Urinary bladder (tissue), 4 donors: ENCODE data around the gene C2CD3. TPM values are rescaled to one million over a fixed set of nuclear protein-coding genes. Genes with fewer than 3 reads are reported as not detected.

Experiments
- DNase-seq: peaks from one replicate; pipeline ENCODE4 v3.0.0-alpha.2; 2015; ENCODE audit errors: extremely low spot score
- H3K27ac ChIP-seq: one replicate; pipeline ENCODE4 v1.5.1; 2013; ENCODE audit warnings: low read depth, mild to moderate bottlenecking, moderate library complexity
- H3K36me3 ChIP-seq: one replicate; pipeline ENCODE4 v1.6.1; 2013; ENCODE audit warnings: mild to moderate bottlenecking, moderate library complexity; ENCODE audit not compliant: insufficient read depth
- H3K4me1 ChIP-seq: one replicate; pipeline ENCODE4 v1.6.1; 2013; ENCODE audit warnings: mild to moderate bottlenecking, moderate library complexity; ENCODE audit not compliant: insufficient read depth
- H3K4me3 ChIP-seq: one replicate; pipeline ENCODE4 v1.5.1; 2013; ENCODE audit warnings: low read depth, low read length
- WGBS: extraction: QIAGEN DNeasy Blood & Tissue Kit; methylation state at CpG from one replicate; pipeline ENCODE4 v1.1.7; 2013; 5-methylcytosine and 5-hydroxymethylcytosine counted together
- polyA plus RNA-seq: library from polyadenylated mRNA; stranded (reverse); fragments of 200-250 nt; gene quantifications from one replicate; pipeline ENCODE4 v1.2.3, GENCODE V29; 2013
- total RNA-seq: library from RNA; depleted of rRNA; stranded (reverse); fragments of >200 nt; gene quantifications from one replicate; pipeline ENCODE4 v1.2.3, GENCODE V29; 2014
- donor health status: healthy with polysubstance abuse.
- donor health status: healthy.

Gene C2CD3
- total and polyA plus RNA-seq, 2 donors = 9.8 to 19.5 TPM

DNA sequence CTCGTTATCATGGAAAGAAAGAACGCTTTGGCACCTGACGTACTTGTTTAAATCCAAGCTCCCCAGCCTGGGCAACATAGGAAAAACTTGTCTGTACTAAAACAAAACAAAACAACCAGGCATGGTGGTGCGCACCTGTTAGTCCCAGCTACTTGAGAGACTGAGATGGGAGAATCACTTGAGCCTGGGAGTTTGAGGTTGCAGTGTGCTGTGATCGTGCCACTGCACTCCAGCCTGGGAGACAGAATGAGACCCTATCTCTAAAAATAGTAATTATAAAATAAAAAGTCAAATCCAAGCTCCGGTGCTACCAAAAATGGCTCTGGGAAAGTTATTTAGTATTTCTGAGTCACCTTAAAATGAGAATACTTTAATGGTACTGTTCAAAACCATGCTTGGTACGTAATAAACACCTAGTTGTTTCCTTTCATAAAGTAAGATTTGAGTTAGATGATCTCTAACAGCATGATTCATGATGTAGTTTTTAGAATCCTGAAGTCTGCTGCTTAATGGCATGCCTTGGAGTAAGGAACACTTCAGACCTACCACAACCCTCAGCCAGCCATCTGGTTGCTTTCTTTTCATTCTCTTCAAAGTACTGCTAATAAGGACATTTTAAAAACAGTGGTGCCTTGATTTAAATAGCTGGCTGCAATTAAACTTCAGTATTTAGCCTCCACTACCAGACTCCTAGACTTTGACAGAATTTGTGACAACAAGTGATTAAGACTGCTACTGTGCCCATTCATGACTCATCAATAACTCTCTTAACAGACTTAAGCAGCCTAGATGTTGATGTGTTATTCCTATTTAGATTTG lies 8.6 kb upstream of the C2CD3 start:
- no peak for DNase-seq
- WGBS = 78% methylated on average over 7 of the region's 7 CpGs
- H3K27ac ChIP-seq = no peak overlapping the region
- H3K4me1 ChIP-seq = no peaks in the 10 kb centered on the region
- no peak overlapping the region for H3K4me3 ChIP-seq
- peaks cover 3% of the 10 kb centered on the region for H3K36me3 ChIP-seq

DNA sequence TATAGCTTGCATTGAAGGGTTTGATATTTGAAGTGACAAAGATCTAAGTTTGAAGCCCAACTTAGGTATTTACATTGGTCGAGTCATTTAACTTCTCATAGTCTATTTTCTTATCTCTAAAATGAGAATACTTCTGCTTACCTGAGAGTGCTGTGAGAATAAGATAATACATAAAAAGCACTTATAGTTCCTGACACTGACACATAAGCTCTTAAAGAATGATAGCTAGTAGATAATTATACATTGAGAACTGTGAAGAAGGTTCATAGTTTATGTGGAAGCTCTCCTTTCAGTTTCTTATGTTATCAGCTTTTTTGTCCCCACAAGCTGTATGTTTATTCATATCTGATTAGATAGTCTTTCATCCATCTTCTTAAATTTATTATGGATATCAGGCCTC lies 5.1 kb upstream of the C2CD3 start:
- no peak for DNase-seq
- 73% methylated on average over 1 of the region's 1 CpG for WGBS
- Histone ChIP-seq H3K4me1 (no peaks in the 10 kb centered on the region), H3K4me3 (no peak overlapping the region), H3K27ac (no peak overlapping the region), H3K36me3 (peaks cover 3% of the 10 kb centered on the region)

DNA sequence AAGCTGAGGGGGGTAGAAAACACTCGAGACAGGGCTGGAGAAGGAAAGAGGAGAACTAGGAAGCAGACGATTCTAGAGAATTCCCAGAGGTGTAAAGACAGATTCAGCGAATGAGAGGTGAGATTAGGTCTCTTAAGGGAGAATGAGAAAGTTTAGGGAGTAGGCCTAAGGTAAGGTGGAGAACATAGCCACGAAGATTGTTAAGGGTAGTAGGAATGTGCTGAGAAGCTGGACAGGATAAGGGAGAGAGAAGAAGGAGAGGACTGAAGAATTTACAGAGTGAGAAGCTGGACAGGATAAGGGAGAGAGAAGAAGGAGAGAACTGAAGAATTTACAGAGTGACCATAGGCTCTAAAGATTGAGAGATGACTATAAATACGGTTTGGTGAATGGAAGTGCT lies 1.2 kb upstream of the C2CD3 start:
- Histone ChIP-seq H3K36me3 (peaks cover 1% of the 10 kb centered on the region), H3K27ac (no peak overlapping the region), H3K4me1 (no peaks in the 10 kb centered on the region), H3K4me3 (peak overlapping the region; percentile 76)
- WGBS = 28% methylated on average over 5 of the region's 5 CpGs
- no peak for DNase-seq

DNA sequence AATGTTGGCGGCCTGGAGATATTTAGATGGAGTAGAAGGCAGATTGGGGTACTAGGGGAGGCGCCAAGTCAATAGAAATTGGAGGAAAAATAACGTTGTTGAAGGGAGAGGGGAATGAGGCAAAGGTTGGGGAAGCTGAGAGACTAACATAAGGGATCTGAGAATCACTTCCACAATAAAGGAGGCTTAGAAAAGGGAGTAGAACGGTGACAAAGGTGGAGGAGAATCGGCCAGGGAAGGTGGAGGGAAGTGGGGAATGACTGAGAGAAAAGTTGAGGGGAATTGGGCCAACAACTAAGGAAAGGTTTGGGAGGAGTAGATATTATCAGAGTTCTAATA lies 797 bp upstream of the C2CD3 start:
- Histone ChIP-seq H3K27ac (peak overlapping the region; percentile 73), H3K4me3 (peak overlapping the region; percentile 76), H3K4me1 (no peaks in the 10 kb centered on the region), H3K36me3 (peaks cover 1% of the 10 kb centered on the region)
- DNase-seq = no peak
- WGBS = 2% methylated on average over 5 of the region's 5 CpGs

DNA sequence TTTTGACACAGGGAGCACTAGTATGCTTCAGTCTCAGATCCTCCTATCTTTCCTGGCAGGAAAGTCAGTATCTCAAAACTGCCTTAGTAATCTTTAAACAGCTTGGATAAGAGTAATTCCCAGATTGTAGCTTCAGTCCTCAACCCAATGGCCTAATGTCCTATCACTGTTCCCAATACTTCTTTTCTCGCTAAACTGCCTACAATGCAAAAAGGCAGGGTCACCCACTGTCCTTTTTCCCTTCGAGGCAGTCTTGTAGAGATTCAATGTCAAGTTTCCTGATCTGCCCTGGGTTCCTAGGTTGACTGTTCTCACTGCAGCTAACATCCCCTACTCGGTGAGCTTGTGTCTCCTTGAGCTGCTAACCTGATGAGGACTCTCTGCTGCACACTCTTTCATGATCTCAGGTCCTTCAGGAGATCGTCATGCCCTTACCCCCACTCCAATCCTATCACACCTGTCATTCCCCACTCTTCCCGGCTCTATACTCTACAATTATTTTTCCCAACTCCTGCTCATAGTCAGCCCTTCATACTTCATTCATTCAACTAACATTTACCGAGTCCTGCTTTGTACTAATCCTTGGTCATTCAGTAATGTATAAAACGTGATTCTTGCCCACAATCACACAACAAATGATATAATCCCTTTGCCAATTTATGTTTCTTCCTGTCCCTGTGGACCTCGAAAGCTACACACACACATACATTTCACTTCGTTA lies 904 bp downstream of the C2CD3 start:
- 8% methylated on average over 9 of the region's 9 CpGs for WGBS
- Histone ChIP-seq H3K4me3 (peak overlapping the region; percentile 76), H3K4me1 (no peaks in the 10 kb centered on the region), H3K27ac (no peak overlapping the region), H3K36me3 (peaks cover 1% of the 10 kb centered on the region)
- DNase-seq = no peak

DNA sequence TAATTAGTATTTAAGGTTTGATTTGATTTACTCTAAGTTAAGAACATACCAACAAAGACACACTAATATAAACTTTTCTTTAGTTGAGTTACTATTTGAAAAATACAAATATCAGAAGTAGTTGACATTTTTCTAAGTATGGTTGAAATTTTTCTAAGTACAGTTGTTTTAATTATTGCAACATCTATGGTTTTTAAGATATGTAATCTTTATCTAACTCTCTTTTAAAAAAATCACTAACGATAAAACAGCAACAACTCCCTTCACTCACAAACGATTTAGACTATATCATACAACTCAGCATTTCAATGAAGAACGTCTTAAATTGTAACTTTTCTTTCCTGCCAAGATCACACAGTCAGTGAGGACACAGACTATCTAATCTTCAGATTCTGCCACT lies 2.0 kb downstream of the C2CD3 start:
- Histone ChIP-seq H3K27ac (no peak overlapping the region), H3K4me1 (no peaks in the 10 kb centered on the region), H3K36me3 (peaks cover 3% of the 10 kb centered on the region), H3K4me3 (no peak overlapping the region)
- 67% methylated on average over 3 of the region's 3 CpGs for WGBS
- no peak for DNase-seq

DNA sequence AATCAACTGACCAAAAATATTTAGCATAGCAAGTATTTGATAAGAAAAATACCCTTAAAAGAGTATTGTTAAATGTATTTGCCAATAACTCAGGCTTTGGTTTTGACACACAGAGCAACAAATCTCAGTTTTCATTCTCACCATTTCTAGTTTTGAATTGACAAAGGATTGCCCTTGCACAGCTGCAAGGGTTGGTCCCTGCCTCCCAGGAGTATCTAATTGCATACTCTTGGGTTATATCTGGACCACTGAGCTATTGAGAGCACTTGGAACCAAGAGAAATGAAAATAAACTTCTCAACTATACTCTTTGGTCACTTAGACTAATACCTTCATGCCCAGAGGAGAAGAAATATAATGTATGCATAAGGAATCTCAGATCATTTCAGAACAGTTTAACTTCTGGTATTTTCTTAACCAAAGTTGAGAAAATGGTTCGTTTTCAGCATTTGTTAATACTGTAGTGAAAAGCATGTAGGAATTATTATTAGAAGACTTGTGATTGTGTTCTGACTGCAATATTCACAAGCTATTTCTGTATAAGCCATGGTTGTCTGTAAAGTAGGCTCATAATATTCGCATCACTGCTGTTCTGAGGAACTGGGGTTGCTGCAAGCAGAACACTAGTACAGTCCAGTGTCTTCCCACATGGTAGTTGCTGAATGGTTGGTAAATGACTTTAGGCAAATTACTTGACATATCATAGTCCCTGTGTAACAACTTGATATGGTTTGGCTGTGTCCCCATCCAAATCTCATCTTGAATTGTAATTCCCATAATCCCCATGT lies 7.9 kb downstream of the C2CD3 start:
- Histone ChIP-seq H3K27ac (no peak overlapping the region), H3K4me1 (no peaks in the 10 kb centered on the region)
- WGBS = 89% methylated on average over 2 of the region's 2 CpGs

DNA sequence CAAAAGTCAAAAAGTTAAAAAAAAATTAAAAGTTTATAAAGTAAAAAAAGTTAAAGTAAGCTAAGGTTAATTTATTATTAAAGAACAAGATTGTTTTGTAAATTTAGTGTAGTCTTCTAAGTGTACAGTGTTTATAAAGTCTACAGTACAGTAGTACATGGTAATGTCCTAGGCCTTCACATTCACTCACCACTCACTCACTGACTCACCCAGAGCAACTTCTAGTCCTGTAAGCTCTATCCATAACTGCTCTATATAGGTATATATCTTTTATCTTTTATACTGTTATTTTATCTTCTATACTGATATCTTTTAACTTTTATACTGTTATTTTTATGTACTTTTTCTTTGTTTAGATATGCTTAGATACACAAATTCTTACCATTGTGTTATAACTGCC lies 11.2 kb downstream of the C2CD3 start:
- H3K36me3 ChIP-seq = peaks cover 6% of the 10 kb centered on the region
- H3K27ac ChIP-seq = no peak overlapping the region
- peaks cover 2% of the 10 kb centered on the region for H3K4me1 ChIP-seq
- DNase-seq = no peak
- no peak overlapping the region for H3K4me3 ChIP-seq

More for the DNA sequence above, 7.9 kb downstream of the C2CD3 start:
- DNase-seq = no peak
- peaks cover 6% of the 10 kb centered on the region for H3K36me3 ChIP-seq
- no peak overlapping the region for H3K4me3 ChIP-seq

DNA sequence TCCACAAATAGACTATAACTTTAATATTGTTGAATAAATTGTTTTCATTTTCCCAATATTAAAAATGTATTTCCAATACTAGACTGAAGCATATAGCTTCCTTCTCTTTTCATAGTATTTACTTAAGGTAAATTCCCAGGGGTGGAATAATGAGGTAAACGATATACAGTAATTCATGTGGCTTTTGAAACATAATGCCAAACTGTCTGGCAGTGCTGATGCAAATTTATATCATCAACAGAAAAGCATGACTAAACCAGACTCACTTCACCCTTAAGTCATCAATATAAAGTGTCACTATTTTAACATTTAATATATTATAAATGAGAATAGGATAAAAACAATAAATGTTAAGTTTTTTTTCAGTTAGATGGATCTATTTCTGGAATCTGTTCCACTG lies 13.6 kb downstream of the C2CD3 start:
- WGBS = 89% methylated on average over 1 of the region's 1 CpG
- Histone ChIP-seq H3K4me1 (peaks cover 2% of the 10 kb centered on the region), H3K36me3 (peaks cover 5% of the 10 kb centered on the region), H3K4me3 (no peak overlapping the region), H3K27ac (no peak overlapping the region)
- no peak for DNase-seq

DNA sequence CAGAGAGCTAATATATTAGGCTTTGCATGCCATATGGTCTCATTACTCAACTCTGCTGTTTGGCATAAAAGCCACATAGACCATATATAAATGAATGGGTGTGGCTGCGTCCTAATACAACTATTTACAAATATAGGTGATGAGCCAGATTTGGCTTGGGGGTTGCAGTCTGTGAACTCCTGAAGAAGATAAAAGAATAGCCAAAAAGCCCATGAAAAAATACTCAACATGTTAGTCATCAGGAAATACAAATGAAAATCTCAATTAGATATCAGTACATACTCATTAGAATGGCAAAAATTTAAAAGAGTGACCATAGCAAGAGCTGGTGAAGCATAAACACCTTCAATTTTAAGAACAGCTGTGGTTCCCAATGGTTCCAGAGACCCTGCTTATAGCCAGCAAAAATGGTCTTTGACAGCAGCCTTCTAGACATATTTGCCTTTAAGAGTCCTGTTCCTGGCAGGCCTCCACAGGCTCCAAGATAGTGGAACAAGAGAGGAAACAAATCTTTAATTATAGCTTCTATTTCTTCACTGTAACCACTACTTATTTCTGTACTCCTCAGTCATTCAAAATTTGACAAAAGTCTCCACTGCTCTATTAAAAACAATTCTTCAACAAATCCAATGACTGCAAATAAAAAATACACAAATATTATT lies 16.1 kb downstream of the C2CD3 start:
- no peak for DNase-seq

DNA sequence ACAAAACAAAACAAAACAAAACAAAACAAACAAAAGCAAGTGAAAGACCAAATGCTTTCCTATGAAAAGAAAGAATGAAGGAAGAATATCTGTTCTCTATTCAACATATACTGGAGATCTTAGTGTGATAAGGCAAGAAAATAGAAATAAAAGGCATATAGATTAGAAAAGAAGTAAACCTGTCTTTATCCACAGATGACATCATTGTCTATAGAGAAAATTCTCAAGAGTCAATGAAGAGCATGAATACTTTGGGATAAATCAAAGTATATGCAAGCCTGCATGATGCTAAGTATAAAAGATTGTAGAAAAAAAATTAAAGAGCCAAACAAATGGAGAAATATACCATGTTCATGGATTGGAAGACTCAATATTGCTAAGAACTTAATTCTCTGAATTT lies 17.6 kb downstream of the C2CD3 start:
- Histone ChIP-seq H3K27ac (no peak overlapping the region), H3K4me1 (peaks cover 2% of the 10 kb centered on the region), H3K4me3 (no peak overlapping the region), H3K36me3 (peaks cover 3% of the 10 kb centered on the region)
- DNase-seq = no peak

More for the DNA sequence above, 16.1 kb downstream of the C2CD3 start:
- Histone ChIP-seq H3K36me3 (peaks cover 3% of the 10 kb centered on the region), H3K4me3 (no peak overlapping the region), H3K27ac (no peak overlapping the region), H3K4me1 (peaks cover 2% of the 10 kb centered on the region)
- 80% methylated on average over 1 of the region's 1 CpG for WGBS

DNA sequence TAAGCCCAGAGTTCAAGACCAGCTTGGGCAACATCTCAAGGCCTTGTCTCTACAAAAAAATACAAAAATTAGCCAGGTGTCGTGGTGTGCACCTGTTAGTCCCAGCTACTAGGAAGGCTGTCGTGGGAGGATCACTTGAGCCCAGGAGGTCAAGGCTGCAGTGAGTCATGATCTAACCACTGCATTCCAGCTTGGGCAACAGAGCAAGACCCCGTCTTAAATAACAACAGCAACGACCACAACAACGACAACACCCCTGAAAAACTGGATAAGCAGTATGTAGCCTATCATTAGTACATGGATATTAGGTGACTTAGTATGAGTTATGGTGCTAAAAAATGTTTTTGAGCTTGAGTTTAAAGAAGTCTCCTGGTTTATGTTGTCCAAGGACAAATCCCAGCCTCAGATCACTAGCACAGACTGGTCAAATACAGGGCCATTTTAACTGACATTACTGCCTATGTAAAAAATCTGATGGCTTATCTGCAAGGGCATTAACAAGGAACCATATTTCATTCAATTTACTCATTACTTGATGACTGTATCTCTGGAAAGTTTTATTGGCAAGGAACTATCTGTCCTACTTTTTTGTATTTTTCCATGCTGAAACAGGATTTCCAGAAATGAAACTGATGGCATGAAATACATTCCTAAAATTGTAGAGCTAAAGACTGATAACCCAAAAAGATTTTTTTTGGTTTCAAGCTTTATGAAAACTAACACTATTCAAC lies 23.4 kb downstream of the C2CD3 start:
- 94% methylated on average over 5 of the region's 5 CpGs for whole genome bisulfite sequencing
- no peak overlapping the region for H3K4me3 ChIP-seq
- no peaks in the 10 kb centered on the region for H3K4me1 ChIP-seq
- H3K27ac ChIP-seq = no peak overlapping the region
- no peaks in the 10 kb centered on the region for H3K36me3 ChIP-seq
- no peak for DNase-seq

DNA sequence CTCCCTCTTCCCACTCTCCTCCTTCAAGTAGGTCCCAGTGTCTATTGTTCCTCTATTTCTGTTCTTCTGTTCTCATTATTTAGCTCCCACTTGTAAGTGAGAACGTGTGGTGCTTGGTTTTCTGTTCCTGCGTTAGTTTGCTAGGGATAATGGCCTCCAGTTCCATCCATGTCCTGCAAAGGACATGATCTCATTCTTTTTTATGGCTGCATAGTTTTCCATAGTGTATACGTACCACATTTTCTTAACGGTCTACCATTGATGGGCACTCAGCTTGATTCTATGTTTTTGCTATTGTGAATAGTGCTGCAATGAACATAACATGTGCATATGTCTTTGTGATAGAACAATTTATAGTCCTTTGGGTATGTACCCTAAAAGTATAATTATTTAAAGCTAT lies 26.2 kb downstream of the C2CD3 start:
- DNase-seq = no peak
- Histone ChIP-seq H3K36me3 (no peaks in the 10 kb centered on the region), H3K4me1 (no peaks in the 10 kb centered on the region), H3K4me3 (no peak overlapping the region), H3K27ac (no peak overlapping the region)
- 97% methylated on average over 4 of the region's 4 CpGs for WGBS
